ENCODE results near the gene C12orf57. TPM values are rescaled to one million over a fixed set of nuclear protein-coding genes. Genes with fewer than 3 reads are reported as not detected.

The C12orf57 gene
- total and polyA plus RNA-seq, 10 of the 15 experiments (the other 5 are each of a cell fraction or from before 2014, with no cell fraction given), result 64.5 to 377 (median 211) TPM

GRCh38 chr12:6966351-6966750, 22.5 kb downstream of the C12orf57 start:
- H3K9ac ChIP-seq (ENCODE audit: control insufficient read depth, insufficient read depth, low read length), result no peak overlapping the region
- H4K20me1 ChIP-seq (ENCODE audit: control insufficient read depth, insufficient read depth), result no peaks in the 10 kb centered on the region
- H3K4me1 ChIP-seq (ENCODE audit: control insufficient read depth, insufficient read depth, low read length), result peaks cover 25% of the 10 kb centered on the region
- SMC1A ChIA-PET (ENCODE audit: uncharacterized antibody, unreplicated experiment), result interaction anchor here (0.5 to 13.2 kb wide), 4 partner anchors 9 to 42 kb away, joined by 3 to 395 read pairs (median 4); partner anchors contain the start of genes C12orf57, PTPN6 and RNU7-1
- DNase-seq (ENCODE audit: low read depth, low spot score), result no peak
- H3K9me3 ChIP-seq (replicated peaks; ENCODE audit: control insufficient read depth, insufficient read depth, low read length), result no peaks in the 10 kb centered on the region
- no peak for FAIRE-seq
- BruUV-seq (replicated peaks), result no TSS peak
- POLR2A ChIA-PET, result interaction anchor here (2.3 to 13.5 kb wide), 2 partner anchors 10 to 22 kb away, joined by 7 to 524 read pairs; partner anchors contain the start of genes C12orf57, PTPN6 and RNU7-1
- no peak overlapping the region for H3K27ac ChIP-seq (ENCODE audit: control insufficient read depth, insufficient read depth)
- 78% methylated on average over 7 of the region's 7 CpGs for WGBS (ENCODE audit: insufficient coverage, insufficient replicate concordance, low lambda C conversion rate, missing lambda C conversion rate)
- no peak overlapping the region for H2AFZ ChIP-seq (ENCODE audit: control insufficient read depth, low read depth, low read length)
- peaks cover 44% of the 10 kb centered on the region for H3K79me2 ChIP-seq (ENCODE audit: control insufficient read depth, insufficient read depth, low read length)
- RAD21 ChIA-PET (ENCODE audit: unreplicated experiment), result interaction anchor here (0.9 to 13.5 kb wide), 4 partner anchors 9 to 146 kb away, joined by 3 to 426 read pairs (median 3); partner anchors contain the start of genes C12orf57 and RNU7-1
- no peak overlapping the region for H3K4me3 ChIP-seq
- peaks cover 30 to 31% of the 10 kb centered on the region in 2 experiments for H3K36me3 ChIP-seq (ENCODE audit: control insufficient read depth in 2 of 2, insufficient read depth in 2 of 2, low read length in 1 of 2)
- in situ Hi-C loops (cut with MboI), result loop anchor here (25.0 kb wide), 1 partner anchor 1671 kb away; no protein-coding TSS in a partner anchor
- no peak overlapping the region for H3K4me2 ChIP-seq (ENCODE audit: control insufficient read depth, insufficient read depth)
- no peak for TF ChIP-seq IRF4 (IDR thresholded peaks at IDR 0.05; ENCODE audit: low read depth, low read length)
- CTCF ChIA-PET, result interaction anchor here (0.8 to 13.2 kb wide), 6 partner anchors 11 to 147 kb away, joined by 3 to 645 read pairs (median 6); partner anchors contain the start of genes C12orf57, PTPN6 and RNU7-1
- intact Hi-C loops (cut with micrococcal nuclease; ENCODE audit: unreplicated experiment), result no loop called here
- no peak for ATAC-seq
- H3K27me3 ChIP-seq (replicated peaks in 1 of 2; ENCODE audit: control insufficient read depth in 2 of 2, insufficient read depth in 2 of 2, low read length in 1 of 2), result no peaks in the 10 kb centered on the region

- peaks cover 30 to 34% of the 10 kb centered on the region in 2 experiments for H3K36me3 ChIP-seq (ENCODE audit: control insufficient read depth in 2 of 2, insufficient read depth in 2 of 2, low read length in 1 of 2)
- peaks cover 55% of the 10 kb centered on the region for H3K79me2 ChIP-seq (ENCODE audit: control insufficient read depth, insufficient read depth, low read length)
- no peaks in the 10 kb centered on the region for H3K27me3 ChIP-seq (replicated peaks in 1 of 2; ENCODE audit: control insufficient read depth in 2 of 2, insufficient read depth in 2 of 2, low read length in 1 of 2)
- WGBS (ENCODE audit: insufficient coverage, insufficient replicate concordance, low lambda C conversion rate, missing lambda C conversion rate), result 98% methylated on average over 8 of the region's 10 CpGs
- ATAC-seq, result no peak
- no peak overlapping the region for H3K4me2 ChIP-seq (ENCODE audit: control insufficient read depth, insufficient read depth)
- no peak overlapping the region for H2AFZ ChIP-seq (ENCODE audit: control insufficient read depth, low read depth, low read length)
- ChIA-PET CTCF (interaction anchor here (0.8 to 3.2 kb wide), 10 partner anchors 8 to 144 kb away, joined by 3 to 40 read pairs (median 5); partner anchors contain the start of genes C12orf57 and RNU7-1), RAD21 (ENCODE audit: unreplicated experiment) (interaction anchor here (2.0 kb wide), 1 partner anchor 23 kb away, joined by 13 read pairs; no protein-coding TSS in a partner anchor), POLR2A (interaction anchor here (2.5 kb wide), 1 partner anchor 23 kb away, joined by 28 read pairs; the partner anchor contains the start of genes C12orf57 and RNU7-1), SMC1A (ENCODE audit: uncharacterized antibody, unreplicated experiment) (interaction anchor here (0.9 to 3.1 kb wide), 4 partner anchors 22 to 142 kb away, joined by 3 to 36 read pairs (median 4); partner anchors contain the start of genes C1RL and LPCAT3)
- no peak overlapping the region for H3K4me3 ChIP-seq
- in situ Hi-C loops (cut with MboI), result loop anchor here (25.0 kb wide), 1 partner anchor 1670 kb away; no protein-coding TSS in a partner anchor
- peaks cover 21% of the 10 kb centered on the region for H3K4me1 ChIP-seq (ENCODE audit: control insufficient read depth, insufficient read depth, low read length)
- no peak for DNase-seq (ENCODE audit: low read depth, low spot score)
- H4K20me1 ChIP-seq (ENCODE audit: control insufficient read depth, insufficient read depth), result no peaks in the 10 kb centered on the region
- no peaks in the 10 kb centered on the region for H3K9me3 ChIP-seq (replicated peaks; ENCODE audit: control insufficient read depth, insufficient read depth, low read length)
- FAIRE-seq, result no peak
- no TSS peak for BruUV-seq (replicated peaks)
- H3K9ac ChIP-seq (ENCODE audit: control insufficient read depth, insufficient read depth, low read length), result no peak overlapping the region
- intact Hi-C loops (cut with micrococcal nuclease; ENCODE audit: unreplicated experiment), result no loop called here
- H3K27ac ChIP-seq (ENCODE audit: control insufficient read depth, insufficient read depth), result no peak overlapping the region
- TF ChIP-seq POU2F2 (IDR thresholded peaks at IDR 0.05; ENCODE audit: borderline replicate concordance, low read depth, low read length), result no peak
- TF ChIP-seq WRNIP1 (IDR thresholded peaks at IDR 0.05; ENCODE audit: borderline replicate concordance, low read depth, low read length), result no peak
- TF ChIP-seq RB1 (IDR thresholded peaks at IDR 0.05; ENCODE audit: borderline replicate concordance), result no peak
- no peak for TF ChIP-seq CHD2 (IDR thresholded peaks at IDR 0.05; ENCODE audit: borderline replicate concordance, low read depth, low read length)
- no peak for TF ChIP-seq SUPT20H (IDR thresholded peaks at IDR 0.05; ENCODE audit: borderline replicate concordance, control insufficient read depth, low read depth, low read length)
- no peak for TF ChIP-seq SRF (IDR thresholded peaks at IDR 0.05; ENCODE audit: low read depth in 2 of 2, low read length in 2 of 2)
- no peak for TF ChIP-seq CBX5 (IDR thresholded peaks at IDR 0.05; ENCODE audit: low read depth)
- TF ChIP-seq PAX8 (IDR thresholded peaks at IDR 0.05), result no peak
- TF ChIP-seq PML (IDR thresholded peaks at IDR 0.05; ENCODE audit: low read length), result no peak
- TF ChIP-seq E4F1 (IDR thresholded peaks at IDR 0.05; ENCODE audit: borderline replicate concordance, partially characterized antibody), result no peak
- TF ChIP-seq ZNF24 (IDR thresholded peaks at IDR 0.05), result no peak
These were observed 23.9 kb downstream of the C12orf57 start for GRCh38 chr12:6967651-6968100.

Data from GM12878 (cell line).